ENCODE measurements around the gene OTOGL.
"Not testable (repeated sequence)": the region's sequence is repeated elsewhere in the genome, so short reads cannot be mapped to it uniquely, and the experiment has no call there.

The OTOGL gene

GRCh38 chr12:80129895-80130530 lies 30.7 kb downstream of the OTOGL start:
- TF ChIP-seq CTCF (IDR thresholded peaks at IDR 0.05; ENCODE audit: extremely low read depth, missing control alignments) = no peak
- DNase-seq (ENCODE audit: low spot score) = no peak

GRCh38 chr12:80135624-80136023 lies 36.3 kb downstream of the OTOGL start:
- no peak for TF ChIP-seq CTCF (IDR thresholded peaks at IDR 0.05; ENCODE audit: extremely low read depth, missing control alignments)
- no peak for DNase-seq (ENCODE audit: low spot score)

GRCh38 chr12:80140005-80140404 lies 40.7 kb downstream of the OTOGL start:
- no peak for DNase-seq (ENCODE audit: low spot score)
- no peak for TF ChIP-seq CTCF (IDR thresholded peaks at IDR 0.05; ENCODE audit: extremely low read depth, missing control alignments)

GRCh38 chr12:80142640-80143039 lies 43.3 kb downstream of the OTOGL start:
- no peak for TF ChIP-seq CTCF (IDR thresholded peaks at IDR 0.05; ENCODE audit: extremely low read depth, missing control alignments)
- no peak for DNase-seq (ENCODE audit: low spot score)

- no peak for TF ChIP-seq CTCF (IDR thresholded peaks at IDR 0.05; ENCODE audit: extremely low read depth, missing control alignments)
- DNase-seq (ENCODE audit: low spot score) = no peak
Measured at GRCh38 chr12:80143537-80143936, 44.2 kb downstream of the OTOGL start.

- not testable (repeated sequence) for DNase-seq (ENCODE audit: low spot score)
Measured at GRCh38 chr12:80149547-80150313, 50.4 kb downstream of the OTOGL start.

- no peak for DNase-seq (ENCODE audit: low spot score)
- TF ChIP-seq CTCF (IDR thresholded peaks at IDR 0.05; ENCODE audit: extremely low read depth, missing control alignments) = no peak
Measured at GRCh38 chr12:80151131-80151530, 51.8 kb downstream of the OTOGL start.

GRCh38 chr12:80154261-80154660 lies 54.9 kb downstream of the OTOGL start:
- TF ChIP-seq CTCF (IDR thresholded peaks at IDR 0.05; ENCODE audit: extremely low read depth, missing control alignments) = no peak
- peak; percentile 12 for DNase-seq (ENCODE audit: low spot score)
